Transverse colon (tissue), 4 donors: ENCODE measurements around the gene BRPF3.

Experiments used
- EP300 ChIP-seq: sonication (generic); formaldehyde crosslinking; IDR thresholded peaks from one replicate; pipeline ENCODE4 v1.6.1; 2017; ENCODE audit warnings: antibody characterized with exemption, low read depth
- POLR2A ChIP-seq: fragments of 450-650 bp; IDR thresholded peaks from one replicate; pipeline ENCODE4 v1.6.1; 2016; ENCODE audit warnings: antibody characterized with exemption, mild to moderate bottlenecking, moderate library complexity
- POLR2AphosphoS5 ChIP-seq, 3 donors: sonication (generic); formaldehyde crosslinking; IDR thresholded peaks; one replicate each; pipeline ENCODE4 v1.6.1; 2016; ENCODE audit warnings: antibody characterized with exemption in 3 of 3
- TF ChIP-seq, protein P1 (sequence below), 5 experiments: fragments of 200-600 bp in 3 of 5; fragments of 450-650 bp in 2 of 5; sonication (generic) in 3 of 5; IDR thresholded peaks; 1 replicate in 2 of 5; 2 replicates in 3 of 5; pipeline ENCODE4 v1.5.1; 2016 to 2017; ENCODE audit warnings: antibody characterized with exemption in 5 of 5, inconsistent platforms in 3 of 5, mild to moderate bottlenecking in 2 of 5, moderate library complexity in 1 of 5

DNA sequence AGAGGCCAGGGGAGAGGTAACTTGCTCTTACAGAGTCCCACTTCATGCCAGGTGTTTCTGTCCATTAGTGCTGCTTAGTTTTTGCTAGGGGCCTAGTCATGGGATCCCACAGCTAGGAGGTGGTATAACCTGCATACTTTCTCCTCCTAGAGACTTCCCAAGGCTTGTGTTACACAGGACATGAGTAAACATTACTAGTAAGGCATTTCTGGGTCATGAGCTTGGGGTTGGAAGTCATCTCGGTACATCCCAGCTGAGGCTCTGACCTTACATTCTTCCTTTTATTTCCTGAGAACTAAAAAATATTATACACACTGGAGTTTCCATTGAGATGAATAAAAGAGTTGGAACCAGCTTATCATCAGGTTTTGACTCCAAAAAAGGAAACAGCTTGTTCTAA lies 52.4 kb downstream of the BRPF3 start:
- TF ChIP-seq, protein P1, sequence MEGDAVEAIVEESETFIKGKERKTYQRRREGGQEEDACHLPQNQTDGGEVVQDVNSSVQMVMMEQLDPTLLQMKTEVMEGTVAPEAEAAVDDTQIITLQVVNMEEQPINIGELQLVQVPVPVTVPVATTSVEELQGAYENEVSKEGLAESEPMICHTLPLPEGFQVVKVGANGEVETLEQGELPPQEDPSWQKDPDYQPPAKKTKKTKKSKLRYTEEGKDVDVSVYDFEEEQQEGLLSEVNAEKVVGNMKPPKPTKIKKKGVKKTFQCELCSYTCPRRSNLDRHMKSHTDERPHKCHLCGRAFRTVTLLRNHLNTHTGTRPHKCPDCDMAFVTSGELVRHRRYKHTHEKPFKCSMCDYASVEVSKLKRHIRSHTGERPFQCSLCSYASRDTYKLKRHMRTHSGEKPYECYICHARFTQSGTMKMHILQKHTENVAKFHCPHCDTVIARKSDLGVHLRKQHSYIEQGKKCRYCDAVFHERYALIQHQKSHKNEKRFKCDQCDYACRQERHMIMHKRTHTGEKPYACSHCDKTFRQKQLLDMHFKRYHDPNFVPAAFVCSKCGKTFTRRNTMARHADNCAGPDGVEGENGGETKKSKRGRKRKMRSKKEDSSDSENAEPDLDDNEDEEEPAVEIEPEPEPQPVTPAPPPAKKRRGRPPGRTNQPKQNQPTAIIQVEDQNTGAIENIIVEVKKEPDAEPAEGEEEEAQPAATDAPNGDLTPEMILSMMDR (IDR thresholded peaks at IDR 0.05) = no peak
- no peak for TF ChIP-seq POLR2A
- TF ChIP-seq POLR2AphosphoS5 (IDR thresholded peaks at IDR 0.05) = no peak
- TF ChIP-seq EP300 = no peak
